Sigmoid colon (tissue), 7 donors: ENCODE results near the gene CCL1. TPM values are rescaled to one million over a fixed set of nuclear protein-coding genes. Genes with fewer than 3 reads are reported as not detected.

ENCODE experiments used
- DNase-seq: peaks from one replicate; pipeline ENCODE4 v3.0.0-alpha.2; 2019
- H3K27ac ChIP-seq, 4 donors: fragments of 200-600 bp; sonication (generic); one replicate each; pipeline ENCODE4 v1.5.1; 2016 to 2019; ENCODE audit warnings: mild to moderate bottlenecking in 1 of 4
- H3K27me3 ChIP-seq, 3 donors: fragments of 200-600 bp; sonication (generic); one replicate each; pipeline ENCODE4 v1.5.1; 2019; ENCODE audit warnings: mild to moderate bottlenecking in 1 of 3
- H3K36me3 ChIP-seq, 4 donors: fragments of 200-600 bp; sonication (generic); one replicate each; pipeline ENCODE4 v1.5.1; 2016 to 2019
- H3K4me1 ChIP-seq, 4 donors: fragments of 200-600 bp; sonication (generic); one replicate each; pipeline ENCODE4 v1.5.1; 2017 to 2019
- H3K4me3 ChIP-seq, 4 donors: fragments of 200-600 bp; sonication (generic); one replicate each; pipeline ENCODE4 v1.5.1; 2017 to 2019; ENCODE audit warnings: mild to moderate bottlenecking in 2 of 4, moderate library complexity in 1 of 4
- H3K9me3 ChIP-seq, 4 donors: fragments of 200-600 bp in 3 of 4; sonication (generic) in 3 of 4; one replicate each; pipeline versions ENCODE4 v1.5.1 to v1.6.1; 2013 to 2019
- CTCF ChIP-seq, 4 experiments: fragments of 450-650 bp in 3 of 4; fragments of 200-600 bp in 1 of 4; IDR thresholded peaks; one replicate each; pipeline ENCODE4 v1.5.1; 2016 to 2019; ENCODE audit warnings: antibody characterized with exemption in 4 of 4, mild to moderate bottlenecking in 3 of 4, moderate library complexity in 2 of 4
- EP300 ChIP-seq, 4 donors: sonication (generic); formaldehyde crosslinking; IDR thresholded peaks; one replicate each; pipeline ENCODE4 v1.6.1; 2017; ENCODE audit warnings: antibody characterized with exemption in 4 of 4
- POLR2A ChIP-seq, 2 donors: fragments of 450-650 bp; IDR thresholded peaks; one replicate each; pipeline ENCODE4 v1.6.1; 2016; ENCODE audit warnings: antibody characterized with exemption in 2 of 2, mild to moderate bottlenecking in 2 of 2, moderate library complexity in 2 of 2
- POLR2AphosphoS5 ChIP-seq, 4 donors: sonication (generic); formaldehyde crosslinking; IDR thresholded peaks; one replicate each; pipeline ENCODE4 v1.6.1; 2017; ENCODE audit warnings: antibody characterized with exemption in 4 of 4
- WGBS, 2 donors: extraction: QIAGEN DNeasy Blood & Tissue Kit; methylation state at CpG; one replicate each; pipeline ENCODE4 v1.1.7; 2013; 5-methylcytosine and 5-hydroxymethylcytosine counted together
- intact Hi-C: fragments of 100-400 bp; cut with DNase I; formaldehyde crosslinking; loops from one replicate; pipeline ENCODE4 v1.15.1; 2023
- polyA plus RNA-seq, 3 donors: library from polyadenylated mRNA; stranded (reverse); fragments of 200-250 nt; gene quantifications; one replicate each; pipeline ENCODE4 v1.2.3, GENCODE V29; 2013
- total RNA-seq, 4 donors: library from RNA; depleted of rRNA; stranded (reverse); fragments of >200 nt; gene quantifications; one replicate each; pipeline ENCODE4 v1.1.0, GENCODE V29; 2016
- donor health status: healthy with polysubstance abuse.
- donor health status: Bipolar disorder and iron deficiency.
- donor health status: healthy.

The CCL1 gene
- total and polyA plus RNA-seq, 7 donors: not detected

DNA sequence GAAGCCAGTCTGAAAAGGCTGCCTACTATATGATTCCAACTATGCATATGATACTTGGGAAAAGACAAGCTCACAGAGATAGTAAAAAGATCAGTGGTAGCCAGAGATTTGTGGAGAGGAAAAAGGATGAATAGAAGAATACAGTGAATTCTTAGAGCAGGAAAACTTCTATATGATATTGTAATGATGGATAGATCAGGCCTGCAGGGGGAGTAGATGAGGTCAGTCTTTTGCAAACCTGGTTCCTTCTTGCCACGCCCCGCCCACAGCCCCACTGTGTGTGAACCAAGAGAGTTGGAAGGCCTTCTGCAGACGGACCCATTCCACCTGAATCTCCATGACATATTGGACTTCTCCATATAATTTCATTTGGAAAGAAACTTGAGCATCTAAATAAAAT is 44.6 kb downstream of the CCL1 start:
- intact Hi-C loops: no loop called here

GRCh38 chr17:34314279-34314678 is 48.8 kb downstream of the CCL1 start:
- Histone ChIP-seq H3K27me3 (no peaks in the 10 kb centered on the region), H3K36me3 (no peaks in the 10 kb centered on the region), H3K4me1 (peaks cover 0 to 4% (median 2%) of the 10 kb centered on the region in 4 donors), H3K4me3 (no peak overlapping the region), H3K27ac (peak overlapping the region; percentile 18 to 72 (median 64)), H3K9me3 (no peaks in the 10 kb centered on the region)
- peak; percentile 73 for DNase-seq
- 47 to 63% methylated on average over 4 of the region's 4 CpGs for WGBS, 2 donors
- intact Hi-C loops: no loop called here
- no peak for TF ChIP-seq CTCF (IDR thresholded peaks at IDR 0.05)
- peak; percentile 26 to 59 (median 54) for TF ChIP-seq POLR2AphosphoS5 (IDR thresholded peaks at IDR 0.05)

More for the DNA sequence above, 44.6 kb downstream of the CCL1 start:
- peaks cover 0 to 4% (median 2%) of the 10 kb centered on the region in 4 donors for H3K4me1 ChIP-seq
- no peaks in the 10 kb centered on the region for H3K27me3 ChIP-seq
- H3K36me3 ChIP-seq: no peaks in the 10 kb centered on the region
- 47 to 73% methylated on average over 3 of the region's 3 CpGs for WGBS, 2 donors
- DNase-seq: no peak
- H3K9me3 ChIP-seq: no peaks in the 10 kb centered on the region
- no peak overlapping the region for H3K4me3 ChIP-seq
- no peak overlapping the region for H3K27ac ChIP-seq
- TF ChIP-seq POLR2AphosphoS5 (IDR thresholded peaks at IDR 0.05) (no peak), EP300 (IDR thresholded peaks at IDR 0.05) (no peak), CTCF (IDR thresholded peaks at IDR 0.05) (no peak), POLR2A (IDR thresholded peaks at IDR 0.05) (no peak)

DNA sequence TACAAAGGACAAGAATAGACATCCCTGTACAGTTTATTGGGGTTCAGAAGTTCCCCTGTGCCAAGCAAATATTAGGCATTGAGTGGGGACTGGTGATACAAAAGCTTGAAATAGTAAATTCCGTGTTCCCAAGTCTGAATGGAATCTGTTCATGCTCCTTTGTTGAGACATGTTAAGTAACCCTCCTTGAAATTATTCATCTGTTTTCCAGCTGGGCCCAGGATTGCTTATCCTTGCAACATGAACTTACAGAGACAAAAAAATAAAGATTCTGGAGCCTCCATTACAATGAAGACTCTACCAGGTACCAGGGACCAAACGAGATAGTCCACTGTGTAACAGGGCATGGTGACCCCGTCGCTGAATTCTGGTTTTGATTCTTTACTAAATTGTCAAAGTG is 49.9 kb downstream of the CCL1 start:
- Histone ChIP-seq H3K27me3 (no peaks in the 10 kb centered on the region), H3K36me3 (no peaks in the 10 kb centered on the region), H3K9me3 (no peaks in the 10 kb centered on the region), H3K4me1 (peaks cover 0 to 4% (median 2%) of the 10 kb centered on the region in 4 donors), H3K27ac (peak overlapping the region; percentile 60 to 72 (median 65)), H3K4me3 (no peak overlapping the region)
- no peak for DNase-seq
- 77 to 87% methylated on average over 4 of the region's 4 CpGs for WGBS, 2 donors
- TF ChIP-seq EP300 (IDR thresholded peaks at IDR 0.05) (peak in 1 of 4 donors; percentile 7), POLR2AphosphoS5 (IDR thresholded peaks at IDR 0.05) (peak; percentile 41 to 72 (median 66)), CTCF (IDR thresholded peaks at IDR 0.05) (no peak)
- intact Hi-C loops: no loop called here

- H3K4me1 ChIP-seq: peaks cover 0 to 13% (median 2%) of the 10 kb centered on the region in 4 donors
Measured at GRCh38 chr17:34312080-34312479, 51.0 kb downstream of the CCL1 start.

GRCh38 chr17:34311291-34311690 is 51.7 kb downstream of the CCL1 start:
- H3K9me3 ChIP-seq: no peaks in the 10 kb centered on the region
- no peak for DNase-seq
- H3K36me3 ChIP-seq: no peaks in the 10 kb centered on the region
- no peaks in the 10 kb centered on the region for H3K27me3 ChIP-seq
- TF ChIP-seq EP300 (IDR thresholded peaks at IDR 0.05) (no peak), CTCF (IDR thresholded peaks at IDR 0.05) (no peak)
- H3K4me3 ChIP-seq: no peak overlapping the region
- H3K27ac ChIP-seq: no peak overlapping the region
- H3K4me1 ChIP-seq: peaks cover 0 to 20% (median 9%) of the 10 kb centered on the region in 4 donors
- WGBS, 2 donors: 85 to 89% methylated on average over 7 of the region's 7 CpGs
- intact Hi-C loops: no loop called here

More at GRCh38 chr17:34312080-34312479, 51.0 kb downstream of the CCL1 start:
- Histone ChIP-seq H3K9me3 (no peaks in the 10 kb centered on the region), H3K36me3 (no peaks in the 10 kb centered on the region), H3K27ac (peak overlapping the region; percentile 60 to 72 (median 65)), H3K4me3 (no peak overlapping the region), H3K27me3 (no peaks in the 10 kb centered on the region)
- TF ChIP-seq POLR2A (IDR thresholded peaks at IDR 0.05) (no peak), POLR2AphosphoS5 (IDR thresholded peaks at IDR 0.05) (peak; percentile 64 to 82 (median 74)), EP300 (IDR thresholded peaks at IDR 0.05) (peak in 3 of 4 donors; percentile 6 to 45 (median 17))
- intact Hi-C loops: no loop called here
- no peak for DNase-seq
- 23 to 51% methylated on average over 5 of the region's 5 CpGs for WGBS, 2 donors

Other genes with a start within 250 kb of the CCL1 start
- gene CCL2, start 107.9 kb downstream of the CCL1 start, total RNA-seq: 100 to 1,000 TPM in 1 of 4 donors, 10 to 100 TPM in 3; 27.6 to 862 (median 38.6) TPM
- gene CCL2, start 107.9 kb downstream of the CCL1 start, polyA plus RNA-seq: 10 to 100 TPM; 24.3 to 50.5 (median 37.6) TPM
- not detected for gene CCL7, start 93.0 kb downstream of the CCL1 start, total RNA-seq
- gene CCL7, start 93.0 kb downstream of the CCL1 start, polyA plus RNA-seq: under 1 TPM in 1 of 3 donors, not detected in 2; 0.13 TPM
- gene CCL11, start 77.5 kb downstream of the CCL1 start, total RNA-seq: 10 to 100 TPM in 3 of 4 donors, 1 to 10 TPM in 1; 9.9 to 62.6 (median 46.0) TPM
- 10 to 100 TPM in 1 of 3 donors, 1 to 10 TPM in 2; 3.0 to 24.6 (median 5.6) TPM for gene CCL11, start 77.5 kb downstream of the CCL1 start, polyA plus RNA-seq
- 1 to 10 TPM in 1 of 4 donors, not detected in 3; 1.6 TPM for gene CCL8, start 43.8 kb downstream of the CCL1 start, total RNA-seq
- 10 to 100 TPM in 1 of 3 donors, 1 to 10 TPM in 2; 2.5 to 12.5 (median 6.6) TPM for gene CCL8, start 43.8 kb downstream of the CCL1 start, polyA plus RNA-seq
- 1 to 10 TPM in 2 of 4 donors, not detected in 2; 1.7 to 2.1 TPM for gene CCL13, start 6.8 kb downstream of the CCL1 start, total RNA-seq
- 10 to 100 TPM in 1 of 3 donors, 1 to 10 TPM in 2; 2.0 to 47.9 (median 9.6) TPM for gene CCL13, start 6.8 kb downstream of the CCL1 start, polyA plus RNA-seq
- gene TMEM132E, start 216.3 kb upstream of the CCL1 start, total RNA-seq: not detected
- gene TMEM132E, start 216.3 kb upstream of the CCL1 start, polyA plus RNA-seq: under 1 TPM in 1 of 3 donors, not detected in 2; 0.10 TPM